Activated CD8-positive, alpha-beta T cell treated with anti-CD3 and anti-CD28 coated beads, Interleukin-2, amount 10 ng/mL, durations not matched to agents 7 days and 5 days (primary cell): Measurements from ENCODE around the gene ZNF18. TPM values are rescaled to one million over a fixed set of nuclear protein-coding genes. Genes with fewer than 3 reads are reported as not detected.
A peak's percentile ranks its signal among the peaks of the same experiment; 100 is the strongest.

Experiments used
- ATAC-seq: fragments of 150-1000 bp; cut with Tn5 transposase; one replicate; pipeline ENCODE4 v1.10.0; 2021; ENCODE audit warnings: moderate library complexity
- CTCF ChIA-PET: fragments of 350-600 bp; sonication (Branson Sonifier 250); formaldehyde crosslinking; loops from one replicate; lab custom pipeline; 2021; ENCODE audit warnings: antibody characterized with exemption; lab: Charles Lee
- POLR2A ChIA-PET: fragments of 350-600 bp; sonication (Branson Sonifier 250); formaldehyde crosslinking; loops from one replicate; lab custom pipeline; 2021; ENCODE audit warnings: antibody characterized with exemption; lab: Charles Lee
- DNase-seq: peaks from one replicate; pipeline ENCODE4 v3.0.0-alpha.2; 2020
- H3K27ac Mint-ChIP-seq: one replicate; pipeline ENCODE4 v1.8.0; 2021; ENCODE audit warnings: mild to moderate bottlenecking, mixed read lengths
- H3K27me3 Mint-ChIP-seq: one replicate; pipeline ENCODE4 v1.8.0; 2021; ENCODE audit warnings: low read depth, mixed read lengths
- H3K36me3 Mint-ChIP-seq: one replicate; pipeline ENCODE4 v1.8.0; 2021; ENCODE audit warnings: low read depth, mixed read lengths
- H3K4me1 Mint-ChIP-seq: one replicate; pipeline ENCODE4 v1.8.0; 2021; ENCODE audit warnings: low read depth, mixed read lengths
- H3K4me3 Mint-ChIP-seq: one replicate; pipeline ENCODE4 v1.8.0; 2021; ENCODE audit warnings: mild to moderate bottlenecking, mixed read lengths
- H3K9me3 Mint-ChIP-seq: one replicate; pipeline ENCODE4 v1.8.0; 2022; ENCODE audit warnings: mixed read lengths; ENCODE audit not compliant: insufficient read depth
- total RNA-seq, 2 experiments: library from RNA; stranded (reverse); gene quantifications; one replicate each; pipeline ENCODE4 v1.2.3, GENCODE V29; 2021

ZNF18 gene
- total RNA-seq = 10 to 100 TPM; 11.7 to 13.7 TPM

DNA sequence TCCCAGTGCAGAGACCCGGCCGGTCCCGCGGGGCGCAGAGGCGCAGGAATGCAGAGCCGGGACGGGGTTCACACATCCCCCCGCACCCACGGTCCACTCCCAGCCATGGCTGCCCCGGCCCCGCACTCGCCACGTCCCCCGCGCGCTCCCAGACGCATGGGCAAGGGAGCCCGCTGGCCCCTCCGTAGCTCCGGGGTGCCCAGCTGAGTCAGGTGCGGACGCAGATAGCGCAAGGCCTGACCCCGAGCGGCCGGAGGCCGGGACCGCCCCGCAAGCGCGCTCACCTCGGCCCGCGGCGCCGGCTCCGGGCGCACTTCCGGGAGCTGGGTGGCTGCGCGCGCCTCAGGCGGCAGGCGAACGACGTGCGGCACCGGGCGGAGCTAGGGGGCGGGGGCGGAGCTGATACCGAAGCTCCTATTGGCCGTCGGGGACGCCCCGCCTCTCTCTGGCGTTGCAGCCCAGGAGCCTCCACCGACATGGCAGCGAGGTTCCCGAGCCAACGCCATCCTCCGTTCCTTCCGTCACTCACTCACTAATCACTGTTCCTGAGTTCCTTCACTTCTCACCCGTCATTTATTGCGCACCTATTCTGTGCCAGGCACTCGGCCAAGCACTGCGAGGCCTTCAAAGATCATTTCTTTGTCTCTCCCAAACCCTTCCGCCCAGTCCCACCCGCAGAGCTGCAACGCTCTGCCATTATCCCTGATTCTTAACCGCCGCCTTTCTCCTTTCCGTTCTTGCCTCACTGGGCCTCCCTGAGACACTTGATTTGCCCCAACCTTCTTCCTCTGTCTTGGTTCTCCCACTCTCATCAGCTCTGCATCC, at the start of gene ZNF18:
ZNF18 (minus strand) TSS at position 329 of the 825 bp plus-strand sequence. CDS start 4,646 bp downstream, outside the sequence.
- Mint-ChIP-seq H3K4me1 (peaks cover 16% of the 10 kb centered on the region), H3K9me3 (no peaks in the 10 kb centered on the region), H3K27me3 (no peaks in the 10 kb centered on the region), H3K36me3 (peaks cover 13% of the 10 kb centered on the region), H3K4me3 (peak within 1 kb of the TSS; percentile 97), H3K27ac (peak within 1 kb of the TSS; percentile 98)
- DNase-seq = peak; percentile 97
- ChIA-PET POLR2A (interaction anchor here (0.6 to 6.1 kb wide), 25 partner anchors 9 to 1032 kb away, joined by 3 to 128 read pairs (median 4); partner anchors contain the start of genes ELAC2 and MAP2K4), CTCF (interaction anchor here (1.0 to 1.4 kb wide), 5 partner anchors 10 to 1021 kb away, joined by 3 to 8 read pairs (median 4); partner anchors contain the start of genes ELAC2 and MAP2K4)
- peak; percentile 98 for ATAC-seq

DNA sequence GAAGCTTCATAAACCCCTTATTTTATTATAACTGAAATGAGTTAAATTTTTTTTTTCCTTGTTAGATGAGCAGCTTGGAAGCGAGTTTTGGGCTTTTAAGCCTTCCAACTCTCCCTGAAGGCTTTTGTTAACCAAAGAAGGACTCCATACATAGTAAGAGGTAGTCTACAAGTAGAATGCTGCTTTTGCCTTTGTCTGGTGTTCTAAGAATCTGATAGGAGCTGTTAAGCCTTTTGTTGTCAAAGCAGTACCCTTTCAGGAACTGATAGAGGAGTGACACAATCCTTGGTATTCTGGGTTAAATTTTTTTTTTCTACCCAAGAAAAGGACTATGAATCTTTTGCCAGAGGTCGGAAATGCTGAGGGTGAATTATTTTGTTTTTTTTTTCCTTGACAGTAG, 49.5 kb upstream of the ZNF18 start:
- ChIA-PET POLR2A (interaction anchor here (0.6 to 2.8 kb wide), 2 partner anchors 26 to 50 kb away, joined by 4 to 13 read pairs; partner anchors contain the start of genes MAP2K4 and ZNF18), CTCF (interaction anchor here (0.6 to 1.9 kb wide), 2 partner anchors 9 to 86 kb away, joined by 3 to 7 read pairs; no protein-coding TSS in a partner anchor)
- Mint-ChIP-seq H3K4me3 (no peak overlapping the region), H3K9me3 (no peaks in the 10 kb centered on the region), H3K27me3 (no peaks in the 10 kb centered on the region), H3K36me3 (peaks cover 23% of the 10 kb centered on the region), H3K27ac (no peak overlapping the region), H3K4me1 (peaks cover 30% of the 10 kb centered on the region)
- ATAC-seq (no peak), DNase-seq (no peak)

DNA sequence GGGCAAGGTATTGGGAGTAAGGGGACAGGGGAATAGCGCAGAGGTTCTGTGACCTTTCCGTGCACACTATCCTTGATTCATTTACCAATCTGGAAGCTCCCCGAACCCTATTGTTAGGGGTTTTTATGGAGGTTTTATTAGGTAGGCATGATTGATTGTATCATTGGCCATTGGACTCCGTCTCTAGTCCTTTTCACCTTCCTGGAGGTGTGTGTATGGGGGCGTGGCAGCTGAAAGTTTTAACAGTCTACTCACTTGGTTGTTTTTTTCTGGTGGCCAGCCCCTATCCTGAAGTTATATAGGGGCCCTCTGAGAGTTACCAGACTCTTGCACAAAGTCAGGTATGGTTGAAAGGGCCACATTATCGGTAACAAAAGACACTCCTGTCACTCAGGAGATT, 46.4 kb upstream of the ZNF18 start:
- CTCF ChIA-PET = no interaction called here
- ATAC-seq = no peak
- Mint-ChIP-seq H3K4me3 (no peak overlapping the region), H3K36me3 (peaks cover 28% of the 10 kb centered on the region), H3K27me3 (no peaks in the 10 kb centered on the region), H3K4me1 (peaks cover 16% of the 10 kb centered on the region), H3K9me3 (no peaks in the 10 kb centered on the region), H3K27ac (no peak overlapping the region)
- POLR2A ChIA-PET = no interaction called here
- no peak for DNase-seq

DNA sequence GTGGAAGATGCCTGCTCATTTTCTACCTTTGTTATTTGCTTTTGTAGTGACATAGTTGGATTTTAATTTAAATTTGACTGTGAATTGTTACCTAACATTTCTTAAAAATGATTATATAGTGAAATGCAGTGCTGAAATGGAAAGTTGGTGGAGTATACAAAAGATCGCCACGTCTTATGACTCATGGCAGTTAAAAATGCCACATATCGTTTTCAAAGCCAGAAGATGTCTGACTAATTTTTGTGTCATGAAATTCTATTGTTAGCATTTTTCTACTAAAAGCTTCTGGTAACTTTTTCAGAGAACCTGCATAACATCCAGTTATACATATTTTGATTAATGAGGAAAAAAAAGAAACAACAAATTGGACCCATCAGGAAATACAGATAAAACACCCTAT, 44.0 kb upstream of the ZNF18 start:
- no peak overlapping the region for H3K4me3 Mint-ChIP-seq
- no peak for ATAC-seq
- no peaks in the 10 kb centered on the region for H3K9me3 Mint-ChIP-seq
- H3K4me1 Mint-ChIP-seq = peaks cover 13% of the 10 kb centered on the region
- H3K27me3 Mint-ChIP-seq = no peaks in the 10 kb centered on the region
- H3K36me3 Mint-ChIP-seq = peaks cover 29% of the 10 kb centered on the region
- ChIA-PET CTCF (no interaction called here), POLR2A (no interaction called here)
- no peak overlapping the region for H3K27ac Mint-ChIP-seq
- no peak for DNase-seq

GRCh38 chr17:12040478-12040877, 43.2 kb upstream of the ZNF18 start:
- H3K9me3 Mint-ChIP-seq = no peaks in the 10 kb centered on the region
- H3K4me1 Mint-ChIP-seq = peaks cover 9% of the 10 kb centered on the region
- H3K27ac Mint-ChIP-seq = no peak overlapping the region
- peaks cover 29% of the 10 kb centered on the region for H3K36me3 Mint-ChIP-seq
- POLR2A ChIA-PET = interaction anchor here (1.0 kb wide), 1 partner anchor 20 kb away, joined by 3 read pairs; the partner anchor contains the start of gene MAP2K4
- H3K4me3 Mint-ChIP-seq = no peak overlapping the region
- DNase-seq (no peak), ATAC-seq (no peak)
- H3K27me3 Mint-ChIP-seq = no peaks in the 10 kb centered on the region
- CTCF ChIA-PET = interaction anchor here (1.0 kb wide), 1 partner anchor 9 kb away, joined by 3 read pairs; no protein-coding TSS in a partner anchor

DNA sequence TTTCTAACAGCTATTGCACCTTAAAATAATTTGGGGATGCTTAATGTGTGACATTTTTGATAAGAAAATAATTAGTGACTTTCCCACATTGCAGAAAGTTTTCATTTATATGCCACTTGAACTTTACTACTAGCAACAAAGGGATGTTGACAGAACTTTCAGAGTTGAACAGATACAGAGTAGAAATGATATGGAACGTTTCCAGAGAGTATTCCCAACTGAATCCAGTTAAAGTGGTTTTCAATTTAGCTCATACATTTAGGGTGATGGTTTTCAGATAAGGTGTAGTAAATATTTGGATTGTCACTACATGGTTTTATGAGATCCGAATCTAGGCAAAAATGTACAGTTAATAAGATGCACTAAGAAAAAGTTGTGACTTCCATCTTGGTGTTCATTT, 40.7 kb upstream of the ZNF18 start:
- Mint-ChIP-seq H3K27ac (no peak overlapping the region), H3K9me3 (no peaks in the 10 kb centered on the region), H3K36me3 (peaks cover 32% of the 10 kb centered on the region), H3K27me3 (no peaks in the 10 kb centered on the region), H3K4me1 (peaks cover 9% of the 10 kb centered on the region), H3K4me3 (no peak overlapping the region)
- ChIA-PET POLR2A (interaction anchor here (1.1 kb wide), 1 partner anchor 41 kb away, joined by 4 read pairs; the partner anchor contains the start of gene ZNF18), CTCF (interaction anchor here (1.1 kb wide), 1 partner anchor 18 kb away, joined by 3 read pairs; no protein-coding TSS in a partner anchor)
- ATAC-seq (no peak), DNase-seq (no peak)

DNA sequence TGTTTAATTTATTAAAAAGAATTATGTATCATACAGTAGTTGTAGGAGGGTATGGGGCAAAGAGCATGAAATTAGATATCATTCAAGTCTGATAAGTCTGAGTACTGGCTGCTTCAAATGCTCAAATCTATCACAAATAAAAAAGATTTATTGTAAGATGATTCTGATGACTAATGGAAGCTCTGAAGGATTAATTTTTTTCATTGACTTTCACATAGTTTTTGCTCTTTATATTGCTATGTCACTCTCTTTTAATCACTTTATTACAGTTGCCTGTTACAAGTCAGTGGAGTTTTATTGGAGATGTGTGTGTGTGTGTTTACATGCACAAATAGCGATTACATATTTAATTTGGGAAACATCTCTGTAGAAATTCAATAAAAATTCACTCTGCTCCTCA, 38.4 kb upstream of the ZNF18 start:
- POLR2A ChIA-PET = interaction anchor here (1.7 kb wide), 1 partner anchor 14 kb away, joined by 5 read pairs; no protein-coding TSS in a partner anchor
- ATAC-seq = no peak
- Mint-ChIP-seq H3K27ac (no peak overlapping the region), H3K9me3 (no peaks in the 10 kb centered on the region), H3K27me3 (no peaks in the 10 kb centered on the region), H3K36me3 (peaks cover 19% of the 10 kb centered on the region), H3K4me1 (peaks cover 9% of the 10 kb centered on the region), H3K4me3 (no peak overlapping the region)
- DNase-seq = no peak
- CTCF ChIA-PET = no interaction called here

- ATAC-seq = no peak
- H3K4me3 Mint-ChIP-seq = no peak overlapping the region
- H3K36me3 Mint-ChIP-seq = peaks cover 15% of the 10 kb centered on the region
- DNase-seq = no peak
- H3K27me3 Mint-ChIP-seq = no peaks in the 10 kb centered on the region
- H3K27ac Mint-ChIP-seq = no peak overlapping the region
- H3K4me1 Mint-ChIP-seq = peaks cover 9% of the 10 kb centered on the region
- H3K9me3 Mint-ChIP-seq = no peaks in the 10 kb centered on the region
- CTCF ChIA-PET = no interaction called here
- POLR2A ChIA-PET = no interaction called here
Observed at GRCh38 chr17:12034538-12034937, 37.3 kb upstream of the ZNF18 start.

DNA sequence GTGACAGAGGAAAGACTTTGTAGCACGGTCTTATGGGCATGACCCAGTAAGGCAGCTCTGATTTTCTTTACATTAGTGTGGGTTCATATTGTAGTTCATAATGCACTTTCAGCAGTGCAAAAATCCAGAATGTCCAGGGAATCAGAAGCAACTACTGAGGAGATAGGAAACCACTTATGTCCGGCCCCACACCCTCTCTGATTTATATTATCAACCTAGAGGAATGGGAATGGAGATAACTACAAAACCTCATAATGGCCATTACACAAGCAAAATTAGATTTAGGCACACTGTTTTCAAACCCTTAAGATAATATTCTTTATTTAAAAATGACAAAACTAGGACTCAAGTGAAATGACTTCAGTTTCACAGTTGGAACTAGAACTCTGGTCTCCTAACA, 31.3 kb upstream of the ZNF18 start:
- POLR2A ChIA-PET = interaction anchor here (2.4 kb wide), 1 partner anchor 31 kb away, joined by 9 read pairs; the partner anchor contains the start of gene ZNF18
- no peak overlapping the region for H3K27ac Mint-ChIP-seq

DNA sequence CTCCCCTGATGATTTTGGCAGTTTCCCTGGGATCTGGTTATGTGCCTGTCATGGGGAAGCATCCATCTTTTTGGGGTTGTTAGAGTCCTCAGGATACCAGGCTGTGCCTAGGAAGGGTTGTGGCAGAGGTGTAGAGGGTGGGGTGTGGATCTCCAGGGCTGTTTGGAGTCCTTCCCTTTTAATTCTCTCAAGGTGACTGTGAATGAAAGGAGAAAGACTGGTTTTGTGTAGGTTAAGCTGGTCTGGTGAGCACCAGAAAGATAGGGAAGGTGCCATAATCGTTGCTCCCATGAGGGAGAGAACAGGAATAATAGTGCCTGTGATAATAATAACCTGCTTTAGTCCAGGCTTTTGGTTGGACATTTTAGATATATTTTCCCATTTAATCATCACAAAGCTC, 30.4 kb upstream of the ZNF18 start:
- POLR2A ChIA-PET = interaction anchor here (2.4 kb wide), 1 partner anchor 30 kb away, joined by 9 read pairs; the partner anchor contains the start of gene ZNF18
- CTCF ChIA-PET = no interaction called here
- peaks cover 46% of the 10 kb centered on the region for H3K4me1 Mint-ChIP-seq

More for the DNA sequence above, 31.3 kb upstream of the ZNF18 start:
- no peak for DNase-seq
- CTCF ChIA-PET = no interaction called here
- peaks cover 36% of the 10 kb centered on the region for H3K4me1 Mint-ChIP-seq
- H3K9me3 Mint-ChIP-seq = no peaks in the 10 kb centered on the region
- H3K36me3 Mint-ChIP-seq = peaks cover 27% of the 10 kb centered on the region
- H3K27me3 Mint-ChIP-seq = no peaks in the 10 kb centered on the region
- no peak overlapping the region for H3K4me3 Mint-ChIP-seq
- ATAC-seq = no peak

DNA sequence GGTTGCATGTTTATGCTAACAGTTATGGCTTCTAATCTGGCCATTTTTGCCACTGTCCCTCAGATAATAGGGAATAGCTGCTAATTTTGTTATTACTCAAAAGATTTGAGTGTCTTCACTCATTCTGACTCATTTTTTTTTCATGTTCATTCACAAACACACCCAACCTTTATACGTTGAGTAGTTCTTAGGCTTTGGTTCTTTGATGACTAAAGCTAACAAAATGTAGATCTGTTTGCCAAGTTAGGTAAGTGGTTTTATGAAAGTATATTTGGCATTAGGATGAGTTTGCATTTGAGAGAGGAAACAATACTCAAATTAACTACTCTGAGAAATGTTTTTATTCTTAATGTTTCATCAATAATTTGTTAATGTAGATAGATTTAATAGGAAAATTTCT, 27.1 kb upstream of the ZNF18 start:
- H3K4me1 Mint-ChIP-seq = peaks cover 57% of the 10 kb centered on the region
- no peak overlapping the region for H3K27ac Mint-ChIP-seq
- CTCF ChIA-PET = no interaction called here

More for the DNA sequence above, 30.4 kb upstream of the ZNF18 start:
- DNase-seq = no peak
- Mint-ChIP-seq H3K4me3 (no peak overlapping the region), H3K9me3 (no peaks in the 10 kb centered on the region), H3K27me3 (no peaks in the 10 kb centered on the region), H3K36me3 (peaks cover 27% of the 10 kb centered on the region), H3K27ac (no peak overlapping the region)
- no peak for ATAC-seq

More for the DNA sequence above, 27.1 kb upstream of the ZNF18 start:
- POLR2A ChIA-PET = interaction anchor here (8.1 kb wide), 1 partner anchor 27 kb away, joined by 128 read pairs; the partner anchor contains the start of gene ZNF18
- no peak for DNase-seq
- Mint-ChIP-seq H3K4me3 (no peak overlapping the region), H3K27me3 (peaks cover 6% of the 10 kb centered on the region), H3K36me3 (peaks cover 27% of the 10 kb centered on the region), H3K9me3 (no peaks in the 10 kb centered on the region)
- ATAC-seq = no peak
